GM19467 (cell line): ENCODE results near the gene APOC3.
"Not testable (repeated sequence)": the region's sequence is repeated elsewhere in the genome, so short reads cannot be mapped to it uniquely, and the experiment has no call there.

Experiments used
- ATAC-seq: cut with Tn5 transposase; IDR thresholded peaks from one replicate; pipeline ENCODE4 v1.9.1; 2021; ENCODE audit warnings: mild to moderate bottlenecking, moderate library complexity; ENCODE audit not compliant: unreplicated experiment

APOC3 gene

GRCh38 chr11:116828632-116829524 lies 829 bp upstream of the APOC3 start:
- no peak for ATAC-seq

GRCh38 chr11:116830184-116830912 lies 641 bp downstream of the APOC3 start:
- ATAC-seq, result no peak

GRCh38 chr11:116831790-116832349 lies 2.2 kb downstream of the APOC3 start:
- ATAC-seq, result no peak

DNA sequence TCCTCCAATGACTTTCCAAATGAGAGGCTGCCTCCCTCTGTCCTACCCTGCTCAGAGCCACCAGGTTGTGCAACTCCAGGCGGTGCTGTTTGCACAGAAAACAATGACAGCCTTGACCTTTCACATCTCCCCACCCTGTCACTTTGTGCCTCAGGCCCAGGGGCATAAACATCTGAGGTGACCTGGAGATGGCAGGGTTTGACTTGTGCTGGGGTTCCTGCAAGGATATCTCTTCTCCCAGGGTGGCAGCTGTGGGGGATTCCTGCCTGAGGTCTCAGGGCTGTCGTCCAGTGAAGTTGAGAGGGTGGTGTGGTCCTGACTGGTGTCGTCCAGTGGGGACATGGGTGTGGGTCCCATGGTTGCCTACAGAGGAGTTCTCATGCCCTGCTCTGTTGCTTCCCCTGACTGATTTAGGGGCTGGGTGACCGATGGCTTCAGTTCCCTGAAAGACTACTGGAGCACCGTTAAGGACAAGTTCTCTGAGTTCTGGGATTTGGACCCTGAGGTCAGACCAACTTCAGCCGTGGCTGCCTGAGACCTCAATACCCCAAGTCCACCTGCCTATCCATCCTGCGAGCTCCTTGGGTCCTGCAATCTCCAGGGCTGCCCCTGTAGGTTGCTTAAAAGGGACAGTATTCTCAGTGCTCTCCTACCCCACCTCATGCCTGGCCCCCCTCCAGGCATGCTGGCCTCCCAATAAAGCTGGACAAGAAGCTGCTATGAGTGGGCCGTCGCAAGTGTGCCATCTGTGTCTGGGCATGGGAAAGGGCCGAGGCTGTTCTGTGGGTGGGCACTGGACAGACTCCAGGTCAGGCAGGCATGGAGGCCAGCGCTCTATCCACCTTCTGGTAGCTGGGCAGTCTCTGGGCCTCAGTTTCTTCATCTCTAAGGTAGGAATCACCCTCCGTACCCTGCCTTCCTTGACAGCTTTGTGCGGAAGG lies 2.9 kb downstream of the APOC3 start:
- no peak for ATAC-seq

DNA sequence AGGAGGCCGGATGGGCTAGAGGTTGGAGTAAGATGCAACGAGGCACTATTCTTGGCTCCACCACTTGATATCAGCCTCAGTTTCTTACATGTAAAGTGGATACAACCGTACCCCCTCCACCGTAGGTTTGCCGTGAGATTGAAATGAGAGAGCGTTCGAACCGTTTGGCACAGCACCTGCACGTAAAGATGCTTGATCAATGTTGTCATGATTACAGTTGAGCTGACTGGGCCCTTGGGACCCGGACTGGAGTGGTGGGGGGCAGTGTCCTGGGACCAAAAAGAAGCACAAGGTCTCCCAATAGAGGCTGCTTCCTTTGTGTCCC lies 3.7 kb downstream of the APOC3 start:
- no peak for ATAC-seq

GRCh38 chr11:116833816-116834534 lies 4.3 kb downstream of the APOC3 start:
- no peak for ATAC-seq

GRCh38 chr11:116834535-116835041 lies 4.9 kb downstream of the APOC3 start:
- not testable (repeated sequence) for ATAC-seq

GRCh38 chr11:116835042-116835772 lies 5.5 kb downstream of the APOC3 start:
- no peak for ATAC-seq

- ATAC-seq, result peak; percentile 76
Measured at GRCh38 chr11:116835791-116836631, 6.3 kb downstream of the APOC3 start.

- ATAC-seq, result no peak
Measured at GRCh38 chr11:116836632-116836991, 6.9 kb downstream of the APOC3 start.

GRCh38 chr11:116837231-116838091 lies 7.8 kb downstream of the APOC3 start, which contains the start of gene APOA1:
TSS of gene APOA1 (minus strand) at chr11:116837622. CDS start at chr11:116837387, 235 bp downstream.
- no peak for ATAC-seq

- ATAC-seq, result no peak
Measured at GRCh38 chr11:116838321-116839084, 8.8 kb downstream of the APOC3 start.

- no peak for ATAC-seq
Measured at GRCh38 chr11:116840224-116840745, 10.6 kb downstream of the APOC3 start.

GRCh38 chr11:116840746-116841296 lies 11.1 kb downstream of the APOC3 start:
- ATAC-seq, result no peak

- ATAC-seq, result no peak
Measured at GRCh38 chr11:116842117-116842516, 12.4 kb downstream of the APOC3 start.

DNA sequence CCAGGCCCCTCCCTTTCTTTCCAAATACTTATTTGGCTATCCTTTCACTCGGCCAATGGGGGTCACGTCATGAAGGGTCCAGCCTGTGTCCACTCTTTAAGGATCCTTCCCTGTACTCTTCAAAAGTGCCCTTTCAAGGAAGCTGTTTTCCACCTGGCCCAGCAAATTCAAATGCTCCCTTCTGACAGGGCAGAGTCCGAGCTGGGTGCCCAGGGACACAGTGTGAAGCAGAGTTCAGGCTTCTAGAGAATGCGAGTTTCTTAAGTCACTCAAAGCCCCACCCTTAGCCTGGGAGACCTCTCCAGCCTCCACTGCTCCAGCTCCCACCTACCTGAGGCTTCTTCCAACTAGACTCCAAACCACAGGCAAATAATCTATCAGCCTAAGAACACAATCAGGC lies 13.2 kb downstream of the APOC3 start:
- ATAC-seq, result no peak
